Measurements from ENCODE around the gene DPY30. TPM values are rescaled to one million over a fixed set of nuclear protein-coding genes. Genes with fewer than 3 reads are reported as not detected.

Gene DPY30
- total and polyA plus RNA-seq, 2 experiments from 2014 or later: 56.2 to 143 TPM

DNA sequence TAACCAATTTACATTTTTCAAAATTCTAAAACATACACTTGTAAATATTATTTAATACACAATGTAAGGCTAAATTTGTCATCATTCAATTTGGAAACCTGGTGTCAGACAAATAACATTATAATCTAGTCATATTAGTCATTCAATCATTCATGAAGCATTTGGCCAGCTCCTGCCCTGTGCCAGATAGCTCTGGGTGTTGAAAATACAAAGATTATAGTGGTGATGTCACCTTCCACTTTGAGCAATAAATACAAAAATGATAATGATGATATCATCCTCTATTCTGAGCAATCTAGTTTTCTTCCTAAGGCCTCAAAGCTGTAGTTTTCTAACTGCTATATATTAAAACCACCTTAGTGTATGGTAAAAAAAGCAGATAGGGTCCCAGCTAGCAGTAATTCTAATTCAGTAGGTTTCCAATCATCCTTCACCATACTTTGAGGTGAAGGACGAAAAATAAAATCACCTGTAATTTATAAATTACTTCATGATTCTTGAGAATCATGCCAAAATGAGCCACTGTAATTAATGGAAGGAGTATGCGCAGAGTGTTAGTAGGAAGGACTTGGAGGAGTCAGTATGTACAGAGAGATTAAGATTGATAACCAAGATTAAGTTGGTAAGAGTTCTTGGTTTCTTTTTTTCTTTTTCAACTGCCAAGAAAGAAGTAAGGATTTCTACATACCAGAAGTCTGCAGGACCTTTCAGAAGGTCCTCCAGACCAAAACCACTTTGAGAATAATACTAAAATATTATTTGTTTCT, 52.0 kb downstream of the DPY30 start:
- Histone ChIP-seq H3K4me3 (no peak overlapping the region), H3K36me3 (no peaks in the 10 kb centered on the region), H3K27me3 (no peaks in the 10 kb centered on the region), H3K9me3 (ENCODE audit: low read depth) (no peaks in the 10 kb centered on the region), H3K27ac (no peak overlapping the region), H3K4me1 (ENCODE audit: low read depth) (peaks cover 5% of the 10 kb centered on the region)
- peak in 1 of 2 donors; percentile 44 for DNase-seq (ENCODE audit: low read depth in 1 of 2, low spot score in 1 of 2)
- TF ChIP-seq, protein P1, sequence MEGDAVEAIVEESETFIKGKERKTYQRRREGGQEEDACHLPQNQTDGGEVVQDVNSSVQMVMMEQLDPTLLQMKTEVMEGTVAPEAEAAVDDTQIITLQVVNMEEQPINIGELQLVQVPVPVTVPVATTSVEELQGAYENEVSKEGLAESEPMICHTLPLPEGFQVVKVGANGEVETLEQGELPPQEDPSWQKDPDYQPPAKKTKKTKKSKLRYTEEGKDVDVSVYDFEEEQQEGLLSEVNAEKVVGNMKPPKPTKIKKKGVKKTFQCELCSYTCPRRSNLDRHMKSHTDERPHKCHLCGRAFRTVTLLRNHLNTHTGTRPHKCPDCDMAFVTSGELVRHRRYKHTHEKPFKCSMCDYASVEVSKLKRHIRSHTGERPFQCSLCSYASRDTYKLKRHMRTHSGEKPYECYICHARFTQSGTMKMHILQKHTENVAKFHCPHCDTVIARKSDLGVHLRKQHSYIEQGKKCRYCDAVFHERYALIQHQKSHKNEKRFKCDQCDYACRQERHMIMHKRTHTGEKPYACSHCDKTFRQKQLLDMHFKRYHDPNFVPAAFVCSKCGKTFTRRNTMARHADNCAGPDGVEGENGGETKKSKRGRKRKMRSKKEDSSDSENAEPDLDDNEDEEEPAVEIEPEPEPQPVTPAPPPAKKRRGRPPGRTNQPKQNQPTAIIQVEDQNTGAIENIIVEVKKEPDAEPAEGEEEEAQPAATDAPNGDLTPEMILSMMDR (IDR thresholded peaks at IDR 0.05; ENCODE audit: low read depth, low read length): no peak

DNA sequence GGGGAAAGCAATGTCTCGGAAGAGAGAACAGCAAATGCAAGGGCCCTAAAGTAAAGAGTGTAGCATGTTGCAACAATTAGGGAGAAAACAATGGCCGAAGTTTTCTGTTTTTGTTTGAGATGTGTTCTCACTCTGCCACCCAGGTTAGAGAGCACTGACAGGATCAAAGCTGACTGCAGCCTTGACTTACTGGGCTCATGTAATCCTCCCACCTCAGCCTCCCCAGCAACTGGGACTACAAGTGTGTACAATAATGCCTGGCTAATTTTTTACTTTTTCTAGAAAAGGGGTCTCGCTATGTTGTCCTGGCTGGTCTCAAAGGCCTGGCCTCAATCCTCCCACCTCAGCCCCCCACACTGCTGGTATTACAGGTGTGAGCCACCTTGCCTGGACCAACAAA, 52.7 kb downstream of the DPY30 start:
- Histone ChIP-seq H3K27ac (no peak overlapping the region), H3K4me3 (no peak overlapping the region), H3K4me1 (ENCODE audit: low read depth) (peaks cover 2% of the 10 kb centered on the region), H3K9me3 (ENCODE audit: low read depth) (no peaks in the 10 kb centered on the region), H3K27me3 (no peaks in the 10 kb centered on the region), H3K36me3 (no peaks in the 10 kb centered on the region)
- no peak for DNase-seq (ENCODE audit: low read depth in 1 of 2, low spot score in 1 of 2)
- TF ChIP-seq, protein P1 (IDR thresholded peaks at IDR 0.05; ENCODE audit: low read depth, low read length): no peak

DNA sequence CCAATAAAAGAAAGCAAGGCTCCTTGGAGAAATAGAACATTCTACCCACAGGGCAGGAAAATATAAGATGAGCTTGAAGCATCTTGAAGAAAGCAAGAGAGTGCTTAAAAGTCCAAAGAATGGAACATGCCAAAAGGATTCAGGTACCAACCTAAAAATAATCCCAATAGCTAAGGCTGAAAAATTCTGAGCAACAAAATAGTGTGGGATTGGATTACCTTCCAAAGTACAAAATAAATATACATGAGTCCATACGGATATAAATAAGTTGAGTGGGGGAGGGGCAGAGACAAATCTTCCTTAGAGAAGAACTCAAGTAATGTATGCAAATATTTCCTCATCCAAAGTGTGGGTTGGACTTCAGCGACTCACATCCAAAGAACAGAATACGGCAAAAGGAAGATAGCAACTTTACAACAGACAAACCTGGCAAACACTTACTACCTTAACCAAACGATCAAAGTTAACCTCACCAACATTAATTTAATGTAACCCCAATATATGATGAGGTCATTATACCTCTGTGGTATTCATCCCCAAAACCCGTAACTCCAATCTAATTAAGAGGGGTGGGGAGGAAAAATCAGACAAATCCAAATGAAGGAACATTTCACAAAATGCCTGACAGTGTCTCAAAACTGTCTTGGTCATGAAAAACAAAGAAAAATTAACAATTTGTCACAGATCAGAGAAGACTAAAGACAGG, 55.7 kb downstream of the DPY30 start:
- Histone ChIP-seq H3K4me3 (no peak overlapping the region), H3K36me3 (no peaks in the 10 kb centered on the region), H3K4me1 (ENCODE audit: low read depth) (peaks cover 5% of the 10 kb centered on the region), H3K27ac (no peak overlapping the region), H3K27me3 (no peaks in the 10 kb centered on the region), H3K9me3 (ENCODE audit: low read depth) (no peaks in the 10 kb centered on the region)
- TF ChIP-seq, protein P1 (IDR thresholded peaks at IDR 0.05; ENCODE audit: low read depth, low read length): no peak
- DNase-seq (ENCODE audit: low read depth in 1 of 2, low spot score in 1 of 2): no peak

DNA sequence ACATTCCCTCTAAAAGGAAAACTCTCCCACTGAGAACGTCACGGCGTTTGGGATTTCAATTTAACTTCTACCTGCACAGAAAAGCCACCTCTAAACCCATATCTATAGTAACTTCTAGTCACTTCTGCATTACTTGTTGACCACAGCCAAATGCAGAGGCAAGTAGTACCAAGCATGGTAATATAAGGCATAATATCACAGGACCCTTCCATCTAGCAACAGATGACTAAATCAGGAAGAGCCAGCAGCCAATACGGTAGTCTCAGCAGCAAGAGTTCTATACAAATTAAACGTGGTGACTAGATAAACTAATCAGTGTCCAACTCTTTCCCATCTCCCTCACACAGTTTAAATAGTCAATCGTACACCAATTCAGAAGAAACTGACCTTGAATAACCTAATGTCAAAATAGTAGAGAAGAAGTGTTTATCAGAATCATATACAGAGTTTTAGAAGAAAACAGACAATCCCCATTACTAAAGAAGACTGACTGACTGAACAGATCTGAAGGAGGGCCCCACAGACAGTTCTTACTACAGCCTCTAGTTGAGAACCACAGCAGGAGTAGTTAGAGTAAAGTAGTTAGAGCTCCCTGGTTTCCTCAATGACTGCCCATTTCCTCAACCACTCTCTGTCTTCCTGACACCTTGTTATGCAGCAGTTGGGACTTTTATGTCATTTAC, 58.8 kb downstream of the DPY30 start:
- Histone ChIP-seq H3K27ac (peak overlapping the region; percentile 50), H3K4me3 (no peak overlapping the region), H3K9me3 (ENCODE audit: low read depth) (no peaks in the 10 kb centered on the region), H3K36me3 (no peaks in the 10 kb centered on the region), H3K4me1 (ENCODE audit: low read depth) (peaks cover 5% of the 10 kb centered on the region), H3K27me3 (no peaks in the 10 kb centered on the region)
- TF ChIP-seq, protein P1 (IDR thresholded peaks at IDR 0.05; ENCODE audit: low read depth, low read length): no peak
- peak; percentile 46 to 53 for DNase-seq (ENCODE audit: low read depth in 1 of 2, low spot score in 1 of 2)

DNA sequence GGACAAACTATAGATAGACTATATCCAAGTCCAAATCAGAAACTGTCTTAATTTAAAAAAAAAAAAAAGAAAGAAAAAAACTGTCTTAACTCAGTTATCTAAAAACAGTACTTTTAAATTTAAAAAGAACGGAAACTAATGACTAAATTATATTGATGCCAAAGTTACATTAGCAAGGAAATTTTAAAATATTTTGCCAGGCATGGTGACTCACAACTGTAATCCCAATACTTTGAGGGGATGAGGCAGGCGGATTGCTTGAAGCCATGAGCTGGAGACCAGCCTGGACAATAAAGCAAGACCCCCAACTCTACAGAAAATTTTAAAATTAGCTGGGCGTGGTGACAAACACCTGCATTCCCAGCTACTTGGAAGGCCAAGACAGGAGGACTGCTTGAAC, 59.6 kb downstream of the DPY30 start:
- H3K9me3 ChIP-seq (ENCODE audit: low read depth): no peaks in the 10 kb centered on the region
- H3K27me3 ChIP-seq: no peaks in the 10 kb centered on the region
- H3K4me3 ChIP-seq: no peak overlapping the region
- peaks cover 5% of the 10 kb centered on the region for H3K4me1 ChIP-seq (ENCODE audit: low read depth)
- TF ChIP-seq, protein P1 (IDR thresholded peaks at IDR 0.05; ENCODE audit: low read depth, low read length): no peak
- no peaks in the 10 kb centered on the region for H3K36me3 ChIP-seq
- no peak overlapping the region for H3K27ac ChIP-seq
- DNase-seq (ENCODE audit: low read depth in 1 of 2, low spot score in 1 of 2): no peak
